GM11168 (cell line): Measurements from ENCODE around the gene IL4.

Source experiments
- in situ Hi-C: fragments of 300-500 bp; cut with MboI; formaldehyde crosslinking; loops from one replicate; pipeline ENCODE4 v1.12.0; 2022; ENCODE audit warnings: low sequenced_read_pairs; ENCODE audit not compliant: unreplicated experiment

The IL4 gene

GRCh38 chr5:132657676-132658380, 16.0 kb upstream of the IL4 start, which contains the start of gene IL13:
TSS of gene IL13 (plus strand) at chr5:132658173. CDS start at chr5:132658187, 14 bp downstream.
- in situ Hi-C loops: no loop called here

- in situ Hi-C loops: no loop called here
Observed at GRCh38 chr5:132658381-132659302, 15.1 kb upstream of the IL4 start.

- in situ Hi-C loops: no loop called here
Observed at GRCh38 chr5:132659598-132660493, 13.9 kb upstream of the IL4 start.

GRCh38 chr5:132661231-132662003, 12.4 kb upstream of the IL4 start:
- in situ Hi-C loops: no loop called here

- in situ Hi-C loops: no loop called here
Observed at GRCh38 chr5:132662004-132662401, 11.8 kb upstream of the IL4 start.

GRCh38 chr5:132662925-132663770, 10.6 kb upstream of the IL4 start:
- in situ Hi-C loops: no loop called here

GRCh38 chr5:132663771-132664695, 9.8 kb upstream of the IL4 start:
- in situ Hi-C loops: no loop called here

- in situ Hi-C loops: no loop called here
Observed at GRCh38 chr5:132664696-132665209, 9.0 kb upstream of the IL4 start.

GRCh38 chr5:132665574-132666080, 8.2 kb upstream of the IL4 start:
- in situ Hi-C loops: no loop called here

- in situ Hi-C loops: no loop called here
Observed at GRCh38 chr5:132666310-132667123, 7.3 kb upstream of the IL4 start.

- in situ Hi-C loops: no loop called here
Observed at GRCh38 chr5:132667309-132667708, 6.5 kb upstream of the IL4 start.

GRCh38 chr5:132667761-132668705, 5.8 kb upstream of the IL4 start:
- in situ Hi-C loops: no loop called here

GRCh38 chr5:132668706-132669454, 4.9 kb upstream of the IL4 start:
- in situ Hi-C loops: no loop called here

- in situ Hi-C loops: no loop called here
Observed at GRCh38 chr5:132669455-132669820, 4.4 kb upstream of the IL4 start.
